A673 (cell line): ENCODE results near the gene KCNT2. TPM values are rescaled to one million over a fixed set of nuclear protein-coding genes. Genes with fewer than 3 reads are reported as not detected.

Experiments used
- BruUV-seq: library from RNA; stranded (reverse); fragments of 400-500 nt; replicated peaks from 2 replicates; lab custom pipeline; 2021; lab: Mats Ljungman, UMichigan
- CTCF ChIA-PET: fragments of 300-600 bp; sonication (Branson Sonifier 250); formaldehyde crosslinking; loops from one replicate; lab custom pipeline; 2022; ENCODE audit warnings: antibody characterized with exemption; lab: Charles Lee
- POLR2A ChIA-PET: fragments of 300-600 bp; sonication (Branson Sonifier 250); formaldehyde crosslinking; loops from one replicate; lab custom pipeline; 2022; ENCODE audit warnings: antibody characterized with exemption; ENCODE audit not compliant: low non-redundant PET; lab: Charles Lee
- DNase-seq: peaks from one replicate; pipeline ENCODE4 v3.0.0-alpha.2; 2015; ENCODE audit warnings: low spot score
- H3K27ac ChIP-seq: fragments of 200-600 bp; sonication (generic); 2 replicates; pipeline ENCODE4 v1.5.1; 2016; ENCODE audit warnings: mixed run types, low read depth, mild to moderate bottlenecking, mixed read lengths, antibody characterized with exemption, low read length; ENCODE audit not compliant: poor library complexity, severe bottlenecking
- H3K27me3 ChIP-seq: fragments of 200-600 bp; sonication (generic); replicated peaks from 2 replicates; pipeline ENCODE4 v1.6.1; 2017; ENCODE audit warnings: mixed run types, low read depth, mild to moderate bottlenecking, mixed read lengths, antibody characterized with exemption, low read length; ENCODE audit not compliant: insufficient read depth, poor library complexity
- H3K36me3 ChIP-seq: fragments of 200-600 bp; sonication (generic); 2 replicates; pipeline ENCODE4 v1.6.1; 2016; ENCODE audit warnings: mixed run types, mild to moderate bottlenecking, mixed read lengths, antibody characterized with exemption, low read length; ENCODE audit not compliant: insufficient read depth, poor library complexity, severe bottlenecking
- H3K4me1 ChIP-seq: fragments of 200-600 bp; sonication (generic); 2 replicates; pipeline ENCODE4 v1.6.1; 2017; ENCODE audit warnings: mixed run types, mild to moderate bottlenecking, mixed read lengths, antibody characterized with exemption, low read length; ENCODE audit not compliant: insufficient read depth, poor library complexity, severe bottlenecking
- H3K4me3 ChIP-seq: fragments of 200-600 bp; sonication (generic); 2 replicates; pipeline ENCODE4 v1.5.1; 2016; ENCODE audit warnings: low read depth, mixed run types, mild to moderate bottlenecking, mixed read lengths, low read length; ENCODE audit not compliant: poor library complexity, severe bottlenecking
- H3K9me3 ChIP-seq: fragments of 200-600 bp; sonication (generic); 2 replicates; pipeline ENCODE4 v1.6.1; 2016; ENCODE audit warnings: mixed run types, low read depth, mild to moderate bottlenecking, mixed read lengths, antibody characterized with exemption, low read length; ENCODE audit not compliant: poor library complexity, severe bottlenecking
- CTCF ChIP-seq: fragments of 300-800, 200-600 bp; sonication (generic); conservative IDR thresholded peaks from 2 replicates; pipeline ENCODE4 v1.5.1; 2017; ENCODE audit warnings: low read depth, mild to moderate bottlenecking, antibody characterized with exemption, low read length, moderate library complexity, mixed read lengths
- EZH2 ChIP-seq: fragments of 200-600 bp; sonication (generic); IDR thresholded peaks from 2 replicates; pipeline ENCODE4 v1.6.1; 2017; ENCODE audit warnings: borderline replicate concordance, low read depth, mild to moderate bottlenecking, mixed read lengths, antibody characterized with exemption, low read length; ENCODE audit not compliant: poor library complexity, severe bottlenecking
- intact Hi-C: fragments of 100-400 bp; cut with micrococcal nuclease; formaldehyde crosslinking; loops from one replicate; pipeline ENCODE4 v1.10.0; 2022; ENCODE audit not compliant: unreplicated experiment
- total RNA-seq: library from RNA; stranded (reverse); gene quantifications from 2 replicates; pipeline ENCODE4 v1.2.3, GENCODE V29; 2021

Gene KCNT2
- total RNA-seq, 1 experiment from 2014 or later, result 1.2 TPM

GRCh38 chr1:196193896-196194559 lies 414.2 kb downstream of the KCNT2 start:
- TF ChIP-seq EZH2 (no peak), CTCF (no peak)
- Histone ChIP-seq H3K9me3 (no peaks in the 10 kb centered on the region), H3K4me1 (no peaks in the 10 kb centered on the region), H3K27ac (no peak overlapping the region), H3K27me3 (no peaks in the 10 kb centered on the region), H3K36me3 (no peaks in the 10 kb centered on the region), H3K4me3 (no peak overlapping the region)
- intact Hi-C loops, result no loop called here
- ChIA-PET CTCF (no interaction called here), POLR2A (no interaction called here)
- no peak for DNase-seq
- BruUV-seq, result no TSS peak

DNA sequence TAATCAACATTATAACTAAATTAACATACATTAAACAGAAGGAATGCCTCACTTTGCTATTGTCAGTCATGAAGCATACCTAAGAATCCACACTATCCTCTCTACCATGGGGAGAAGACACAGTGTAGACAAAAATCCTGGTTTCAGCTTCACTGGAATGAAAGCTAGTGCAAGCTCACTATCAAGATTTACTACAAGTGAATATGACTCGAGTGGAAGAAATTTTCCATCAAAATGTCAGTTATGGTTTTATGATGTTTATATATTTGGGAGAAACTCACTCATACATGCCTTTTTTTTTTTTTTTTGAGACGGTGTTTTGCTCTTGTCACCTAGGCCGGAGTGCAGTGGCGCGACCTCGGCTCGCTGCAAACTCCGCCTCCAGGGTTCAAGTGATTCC lies 424.3 kb downstream of the KCNT2 start:
- Histone ChIP-seq H3K36me3 (no peaks in the 10 kb centered on the region), H3K27me3 (no peaks in the 10 kb centered on the region), H3K9me3 (no peaks in the 10 kb centered on the region), H3K27ac (no peak overlapping the region), H3K4me3 (no peak overlapping the region), H3K4me1 (no peaks in the 10 kb centered on the region)
- ChIA-PET CTCF (no interaction called here), POLR2A (no interaction called here)
- no TSS peak for BruUV-seq
- no peak for DNase-seq
- TF ChIP-seq EZH2 (no peak), CTCF (no peak)
- intact Hi-C loops, result no loop called here

DNA sequence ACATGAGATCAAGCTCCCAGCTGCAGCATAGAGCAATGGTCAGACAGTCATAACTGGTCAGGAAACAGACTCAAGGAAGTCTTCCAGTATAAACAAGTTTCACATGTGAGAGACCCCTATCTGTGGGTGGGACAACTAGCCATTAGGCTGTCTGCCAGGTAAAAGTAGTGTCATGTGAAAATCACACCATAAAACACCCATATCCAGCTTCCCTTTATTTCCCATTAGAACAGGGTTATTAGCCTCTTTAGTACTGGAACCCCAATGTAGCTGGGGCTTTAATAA lies 426.7 kb downstream of the KCNT2 start:
- Histone ChIP-seq H3K27ac (no peak overlapping the region), H3K36me3 (no peaks in the 10 kb centered on the region), H3K9me3 (no peaks in the 10 kb centered on the region), H3K4me1 (no peaks in the 10 kb centered on the region), H3K27me3 (no peaks in the 10 kb centered on the region), H3K4me3 (no peak overlapping the region)
- no peak for DNase-seq
- TF ChIP-seq CTCF (no peak), EZH2 (no peak)
- intact Hi-C loops, result no loop called here
- BruUV-seq, result no TSS peak
- POLR2A ChIA-PET, result no interaction called here
- CTCF ChIA-PET, result no interaction called here
